GM12801 (cell line): Measurements from ENCODE around the gene PAQR3.

Experiments used
- TF ChIP-seq, protein P1 (sequence below): IDR thresholded peaks from one replicate; pipeline ENCODE4 v1.5.1; 2011; ENCODE audit warnings: control low read depth; ENCODE audit not compliant: insufficient read length; ENCODE audit errors: extremely low read depth

Gene PAQR3

GRCh38 chr4:78902298-78902697 lies 36.9 kb downstream of the PAQR3 start:
- TF ChIP-seq, protein P1, sequence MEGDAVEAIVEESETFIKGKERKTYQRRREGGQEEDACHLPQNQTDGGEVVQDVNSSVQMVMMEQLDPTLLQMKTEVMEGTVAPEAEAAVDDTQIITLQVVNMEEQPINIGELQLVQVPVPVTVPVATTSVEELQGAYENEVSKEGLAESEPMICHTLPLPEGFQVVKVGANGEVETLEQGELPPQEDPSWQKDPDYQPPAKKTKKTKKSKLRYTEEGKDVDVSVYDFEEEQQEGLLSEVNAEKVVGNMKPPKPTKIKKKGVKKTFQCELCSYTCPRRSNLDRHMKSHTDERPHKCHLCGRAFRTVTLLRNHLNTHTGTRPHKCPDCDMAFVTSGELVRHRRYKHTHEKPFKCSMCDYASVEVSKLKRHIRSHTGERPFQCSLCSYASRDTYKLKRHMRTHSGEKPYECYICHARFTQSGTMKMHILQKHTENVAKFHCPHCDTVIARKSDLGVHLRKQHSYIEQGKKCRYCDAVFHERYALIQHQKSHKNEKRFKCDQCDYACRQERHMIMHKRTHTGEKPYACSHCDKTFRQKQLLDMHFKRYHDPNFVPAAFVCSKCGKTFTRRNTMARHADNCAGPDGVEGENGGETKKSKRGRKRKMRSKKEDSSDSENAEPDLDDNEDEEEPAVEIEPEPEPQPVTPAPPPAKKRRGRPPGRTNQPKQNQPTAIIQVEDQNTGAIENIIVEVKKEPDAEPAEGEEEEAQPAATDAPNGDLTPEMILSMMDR: no peak

DNA sequence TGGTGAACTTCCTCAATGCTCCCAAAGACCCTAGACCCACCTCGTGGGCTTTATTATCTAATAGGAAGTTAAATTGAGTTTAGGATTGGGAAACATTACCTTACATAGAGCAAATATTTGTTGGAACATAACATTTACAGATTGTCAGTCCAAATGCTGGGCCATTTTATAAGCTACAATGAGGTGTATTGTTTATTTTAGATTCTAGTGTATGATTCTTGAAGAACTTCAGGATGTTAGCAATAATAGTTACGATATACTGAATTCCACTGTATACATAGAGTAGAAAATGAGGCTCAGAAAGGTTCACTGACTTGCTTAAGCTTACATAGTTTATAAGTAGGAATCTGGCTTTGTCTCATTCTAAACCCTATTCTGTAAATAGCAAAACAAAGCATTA lies 37.4 kb downstream of the PAQR3 start:
- TF ChIP-seq, protein P1: no peak

- TF ChIP-seq, protein P1: no peak
Observed at GRCh38 chr4:78899302-78899701, 39.9 kb downstream of the PAQR3 start.

DNA sequence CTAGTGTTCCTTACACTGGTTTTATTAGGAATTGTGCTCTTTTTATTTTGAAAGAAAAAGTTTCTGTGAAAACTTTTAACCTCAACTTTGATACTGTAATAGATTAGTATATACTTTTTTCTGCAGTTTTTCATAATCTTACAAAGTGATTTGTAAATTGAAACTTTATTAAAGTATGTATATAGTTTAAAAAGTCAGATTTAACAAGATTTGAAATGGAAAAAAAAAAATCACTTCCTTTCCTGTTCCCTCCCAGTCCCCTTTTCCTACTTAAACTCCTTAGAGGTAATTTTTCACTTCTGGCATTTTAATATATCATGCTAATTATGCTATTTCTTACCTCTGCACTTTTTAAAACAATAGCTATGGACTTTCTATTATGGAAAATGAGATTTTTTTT lies 49.3 kb downstream of the PAQR3 start:
- TF ChIP-seq, protein P1: no peak

- TF ChIP-seq, protein P1: no peak
Observed at GRCh38 chr4:78885598-78885997, 53.6 kb downstream of the PAQR3 start.

DNA sequence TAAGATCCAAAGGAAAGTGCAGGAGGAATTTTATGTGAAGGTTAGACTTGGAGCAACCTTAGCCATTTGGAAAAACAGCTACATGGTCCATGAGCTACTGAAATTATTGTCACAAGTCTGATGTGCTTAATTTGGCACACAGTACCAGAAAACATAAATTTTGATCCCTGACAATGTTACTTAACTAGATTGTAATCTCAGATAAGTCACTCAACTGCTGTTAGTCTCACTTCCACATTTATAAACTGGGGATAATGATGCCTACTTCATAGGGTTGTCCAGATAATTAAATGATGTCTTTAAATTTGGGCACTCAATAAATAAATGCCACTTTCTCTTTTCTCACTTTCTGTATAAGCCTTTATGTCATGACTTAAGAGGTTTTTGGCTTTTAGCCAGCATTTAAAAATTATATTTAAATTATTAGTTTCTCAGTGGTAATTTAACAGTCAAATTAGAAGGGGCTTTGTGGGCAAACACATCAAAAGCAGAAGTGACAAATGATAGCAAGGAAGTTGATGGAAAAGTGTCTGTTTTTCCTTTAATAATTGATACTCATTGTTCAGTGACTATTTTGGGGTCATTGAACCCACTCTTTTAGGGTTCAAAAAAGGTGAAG lies 58.3 kb downstream of the PAQR3 start:
- TF ChIP-seq, protein P1: no peak

DNA sequence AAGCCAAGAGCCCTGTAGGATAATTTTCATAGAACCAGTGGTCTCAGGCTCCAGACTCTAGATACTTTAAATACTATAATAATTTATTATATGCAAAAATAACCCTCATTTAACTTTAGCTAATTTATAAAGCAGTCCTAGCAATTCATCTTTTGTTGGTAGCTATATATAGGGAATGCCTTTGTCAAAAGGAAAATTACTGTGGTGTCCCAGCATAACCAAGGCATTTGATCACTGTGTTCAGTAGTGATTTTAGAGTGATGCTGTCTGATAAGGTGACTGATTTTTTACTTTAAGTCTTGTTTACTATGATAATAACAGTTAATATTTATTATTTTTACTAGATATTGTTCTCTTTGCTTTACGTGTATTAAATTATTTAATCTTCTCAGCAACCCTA lies 61.2 kb downstream of the PAQR3 start:
- TF ChIP-seq, protein P1: no peak
